PFSK-1 (cell line): ENCODE data around the gene IL24.

Source experiments
- FOXP2 ChIP-seq: optimal IDR thresholded peaks from 2 replicates; pipeline ENCODE3; 2011; ENCODE audit warnings: borderline replicate concordance, control low read depth, inconsistent platforms; ENCODE audit not compliant: insufficient read depth; ENCODE audit errors: extremely low read length, extremely low read depth
- POLR2AphosphoS5 ChIP-seq: IDR thresholded peaks from 2 replicates; pipeline ENCODE4 v1.6.1; 2012; ENCODE audit warnings: low read depth, mild to moderate bottlenecking, control low read depth, low read length, moderate library complexity
- SIN3A ChIP-seq: IDR thresholded peaks from 2 replicates; pipeline ENCODE4 v1.6.1; 2012; ENCODE audit warnings: mild to moderate bottlenecking, low read length, moderate library complexity, borderline replicate concordance; ENCODE audit not compliant: insufficient read depth
- TAF1 ChIP-seq: IDR thresholded peaks from 2 replicates; pipeline ENCODE4 v1.6.1; 2012; ENCODE audit warnings: low read length, control low read depth, borderline replicate concordance; ENCODE audit not compliant: insufficient read depth
- TF ChIP-seq, protein P1 (sequence below), 2 experiments: IDR thresholded peaks; 2 replicates each; pipeline versions ENCODE4 v1.6.1 to v1.8.0; 2011 to 2012; ENCODE audit warnings: low read depth in 2 of 2, low read length in 2 of 2, control low read depth in 1 of 2, inconsistent platforms in 1 of 2, mild to moderate bottlenecking in 1 of 2, moderate library complexity in 1 of 2; ENCODE audit not compliant: insufficient read depth in 1 of 2

IL24 gene

DNA sequence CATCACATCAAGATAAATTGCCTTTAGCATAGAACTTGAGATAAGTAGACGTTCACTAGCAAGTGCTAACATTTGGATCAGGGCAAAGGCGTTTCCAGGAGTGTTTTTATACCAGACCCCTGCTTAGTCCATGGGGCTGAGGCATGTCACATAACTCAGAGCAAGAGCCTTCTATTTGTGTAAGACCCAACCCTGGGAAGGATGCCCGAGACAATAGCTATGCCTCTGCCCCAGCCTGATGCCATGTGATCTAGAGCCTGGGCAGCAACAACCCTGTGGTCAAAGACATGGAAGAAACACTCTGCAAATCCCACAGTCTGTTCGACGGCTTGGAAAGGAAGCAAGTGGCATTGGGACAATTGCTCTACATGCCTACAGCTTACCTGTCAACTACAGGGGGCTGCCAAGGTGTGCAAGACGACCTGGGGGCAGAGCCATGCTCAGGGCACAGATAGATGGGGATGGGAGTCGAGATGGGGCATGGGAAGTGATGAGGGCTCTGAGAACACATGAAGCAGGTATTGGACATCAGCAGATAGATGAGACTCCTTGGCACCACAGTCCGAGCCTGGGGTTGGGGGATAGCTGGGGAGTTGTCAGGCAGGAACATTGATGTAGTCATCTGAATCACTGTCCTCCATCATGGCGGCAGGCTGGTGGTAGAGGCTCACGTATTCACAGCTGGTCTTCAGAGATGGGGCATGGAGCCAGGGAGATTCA lies 7.3 kb downstream of the IL24 start:
- TF ChIP-seq FOXP2 (no peak), TAF1 (no peak), POLR2AphosphoS5 (no peak)

DNA sequence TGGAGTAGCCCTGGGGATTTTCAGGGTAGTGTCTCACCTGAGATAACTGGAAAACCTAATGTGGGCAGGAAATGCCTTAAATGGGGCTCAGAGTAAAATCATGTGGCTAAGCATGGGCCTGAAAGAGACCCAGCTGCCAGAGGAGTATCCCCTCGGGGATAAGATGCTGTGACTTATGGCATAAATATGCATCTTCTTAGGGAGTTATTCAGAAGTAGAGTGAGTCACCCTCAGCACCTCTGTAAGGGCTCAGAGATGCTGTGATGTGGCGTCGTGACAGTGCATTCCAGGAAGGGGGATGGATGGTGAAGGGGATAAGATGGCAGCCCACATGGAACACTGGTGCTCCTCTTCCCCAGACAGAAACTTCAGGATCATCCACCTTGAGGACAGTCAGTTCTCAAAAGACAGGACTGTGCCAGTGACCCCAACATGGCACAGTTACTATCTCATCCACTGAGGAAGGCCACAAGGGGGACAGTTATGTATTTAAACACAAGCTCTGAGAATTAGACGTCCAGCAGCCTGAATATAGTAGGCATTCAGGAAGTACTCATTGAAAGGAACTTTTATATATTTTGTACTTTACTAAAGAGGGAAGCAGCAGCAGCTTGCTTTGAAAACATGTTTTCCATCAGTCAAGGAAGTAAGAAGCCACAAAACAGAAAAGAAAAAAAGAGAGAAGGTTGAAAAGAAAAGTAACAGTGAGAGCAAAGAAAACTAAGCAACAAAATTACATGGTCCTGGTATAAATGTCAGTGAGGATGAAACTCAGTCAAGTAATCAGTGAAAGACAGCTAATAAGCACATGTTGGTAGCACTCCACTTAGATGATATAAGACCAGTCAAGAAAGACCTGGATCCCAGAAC lies 8.3 kb downstream of the IL24 start:
- TF ChIP-seq TAF1 (no peak), SIN3A (no peak), FOXP2 (no peak), POLR2AphosphoS5 (no peak)
- TF ChIP-seq, protein P1, sequence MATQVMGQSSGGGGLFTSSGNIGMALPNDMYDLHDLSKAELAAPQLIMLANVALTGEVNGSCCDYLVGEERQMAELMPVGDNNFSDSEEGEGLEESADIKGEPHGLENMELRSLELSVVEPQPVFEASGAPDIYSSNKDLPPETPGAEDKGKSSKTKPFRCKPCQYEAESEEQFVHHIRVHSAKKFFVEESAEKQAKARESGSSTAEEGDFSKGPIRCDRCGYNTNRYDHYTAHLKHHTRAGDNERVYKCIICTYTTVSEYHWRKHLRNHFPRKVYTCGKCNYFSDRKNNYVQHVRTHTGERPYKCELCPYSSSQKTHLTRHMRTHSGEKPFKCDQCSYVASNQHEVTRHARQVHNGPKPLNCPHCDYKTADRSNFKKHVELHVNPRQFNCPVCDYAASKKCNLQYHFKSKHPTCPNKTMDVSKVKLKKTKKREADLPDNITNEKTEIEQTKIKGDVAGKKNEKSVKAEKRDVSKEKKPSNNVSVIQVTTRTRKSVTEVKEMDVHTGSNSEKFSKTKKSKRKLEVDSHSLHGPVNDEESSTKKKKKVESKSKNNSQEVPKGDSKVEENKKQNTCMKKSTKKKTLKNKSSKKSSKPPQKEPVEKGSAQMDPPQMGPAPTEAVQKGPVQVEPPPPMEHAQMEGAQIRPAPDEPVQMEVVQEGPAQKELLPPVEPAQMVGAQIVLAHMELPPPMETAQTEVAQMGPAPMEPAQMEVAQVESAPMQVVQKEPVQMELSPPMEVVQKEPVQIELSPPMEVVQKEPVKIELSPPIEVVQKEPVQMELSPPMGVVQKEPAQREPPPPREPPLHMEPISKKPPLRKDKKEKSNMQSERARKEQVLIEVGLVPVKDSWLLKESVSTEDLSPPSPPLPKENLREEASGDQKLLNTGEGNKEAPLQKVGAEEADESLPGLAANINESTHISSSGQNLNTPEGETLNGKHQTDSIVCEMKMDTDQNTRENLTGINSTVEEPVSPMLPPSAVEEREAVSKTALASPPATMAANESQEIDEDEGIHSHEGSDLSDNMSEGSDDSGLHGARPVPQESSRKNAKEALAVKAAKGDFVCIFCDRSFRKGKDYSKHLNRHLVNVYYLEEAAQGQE (IDR thresholded peaks at IDR 0.05; ENCODE audit: insufficient read depth in 1 of 2, low read depth in 2 of 2, low read length in 2 of 2): no peak

DNA sequence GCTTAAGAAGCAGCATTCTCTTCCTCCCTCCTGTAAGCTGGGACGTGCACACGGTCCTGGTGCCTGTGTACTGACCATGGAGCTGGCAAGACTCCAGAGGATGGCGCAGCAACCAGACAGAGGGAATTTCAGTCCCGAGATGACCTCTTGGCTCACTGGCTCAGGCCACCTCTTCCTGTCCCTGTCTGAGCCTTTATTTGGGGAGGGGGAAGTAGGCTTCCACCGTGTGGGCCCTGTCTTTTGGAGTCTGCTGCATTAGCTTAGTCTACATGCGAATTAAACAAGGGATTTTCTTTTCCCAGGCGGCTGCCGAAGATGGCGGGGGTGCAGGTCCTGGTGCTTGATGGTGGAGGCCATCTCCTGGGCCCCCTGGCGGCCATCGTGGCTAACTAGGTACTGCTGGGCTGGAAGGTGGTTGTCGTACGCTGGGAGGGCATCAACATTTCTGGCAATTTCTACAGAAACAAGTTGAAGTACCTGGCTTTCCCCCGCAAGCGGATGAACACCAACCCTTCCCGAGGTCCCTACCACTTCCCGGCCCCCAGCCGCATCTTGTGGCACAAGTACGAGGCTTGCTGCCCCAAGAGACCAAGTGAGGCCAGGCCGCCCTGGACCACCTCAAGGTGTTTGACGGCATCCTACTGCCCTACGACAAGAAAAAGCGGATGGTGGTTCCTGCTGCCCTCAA lies 10.2 kb downstream of the IL24 start:
- TF ChIP-seq FOXP2: no peak
- no peak for TF ChIP-seq POLR2AphosphoS5
- TF ChIP-seq, protein P1 (IDR thresholded peaks at IDR 0.05; ENCODE audit: insufficient read depth in 1 of 2, low read depth in 2 of 2, low read length in 2 of 2): no peak
- no peak for TF ChIP-seq SIN3A
- TF ChIP-seq TAF1: no peak

DNA sequence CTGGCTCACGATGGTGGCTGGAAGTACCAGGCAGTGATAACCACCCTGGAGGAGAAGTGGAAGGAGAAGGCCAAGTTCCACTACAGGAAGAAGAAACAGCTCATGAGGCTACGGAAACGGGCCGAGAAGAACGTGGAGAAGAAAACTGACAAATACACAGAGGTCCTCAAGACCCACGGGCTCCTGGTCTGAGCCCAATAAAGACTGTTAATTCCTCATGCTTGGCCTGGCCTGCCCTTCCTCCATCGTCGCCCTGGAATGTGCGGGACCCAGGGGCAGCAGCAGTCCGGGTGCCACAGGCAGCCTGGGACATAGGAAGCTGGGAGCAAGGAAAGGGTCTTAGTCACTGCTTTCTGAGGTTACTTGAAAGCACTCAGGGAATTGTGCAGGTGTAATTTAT lies 10.8 kb downstream of the IL24 start:
- TF ChIP-seq FOXP2 (no peak), SIN3A (no peak), TAF1 (no peak), POLR2AphosphoS5 (no peak)
- TF ChIP-seq, protein P1 (IDR thresholded peaks at IDR 0.05; ENCODE audit: insufficient read depth in 1 of 2, low read depth in 2 of 2, low read length in 2 of 2): no peak

DNA sequence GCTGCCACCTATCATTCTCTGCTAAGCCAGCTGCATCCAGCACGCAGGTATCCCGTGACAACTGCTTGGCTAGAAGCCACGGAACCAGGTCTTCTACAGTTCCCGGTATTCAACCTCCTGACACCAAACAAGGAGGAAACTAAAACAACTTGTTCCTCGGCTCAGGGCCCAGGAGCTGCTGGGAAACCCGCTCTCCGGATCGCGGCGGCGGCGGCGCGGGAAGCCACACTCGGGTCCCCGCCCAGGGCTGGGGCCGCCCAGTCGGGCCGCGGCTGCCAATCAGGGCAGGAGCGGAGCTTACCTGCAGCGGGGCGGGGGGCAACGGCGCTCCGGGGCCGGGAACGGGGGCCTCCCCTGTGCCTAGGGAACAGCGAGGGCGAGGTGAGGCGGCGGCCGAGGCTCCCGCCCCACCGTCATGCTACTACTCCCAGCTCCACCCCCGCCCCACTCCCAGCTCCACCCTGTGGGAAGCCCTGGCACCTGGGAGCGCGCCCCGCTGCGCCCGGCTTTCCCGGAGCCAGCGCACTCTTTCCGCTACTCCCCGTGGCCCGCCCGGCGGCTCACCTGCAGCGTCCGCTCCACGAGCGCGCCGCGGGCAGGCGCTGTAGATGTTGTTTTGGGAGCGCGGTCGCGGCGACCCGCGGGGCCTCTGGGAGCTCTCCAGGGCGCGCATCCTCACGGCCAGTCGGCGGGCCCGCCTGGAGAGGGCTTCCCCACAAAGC lies 12.1 kb downstream of the IL24 start:
- TF ChIP-seq POLR2AphosphoS5 (no peak), SIN3A (no peak), TAF1 (no peak), FOXP2 (no peak)
- TF ChIP-seq, protein P1 (IDR thresholded peaks at IDR 0.05; ENCODE audit: insufficient read depth in 1 of 2, low read depth in 2 of 2, low read length in 2 of 2): no peak
